H1 (cell line): Measurements from ENCODE around the gene FOXO6. TPM values are rescaled to one million over a fixed set of nuclear protein-coding genes. Genes with fewer than 3 reads are reported as not detected.
A peak's percentile ranks its signal among the peaks of the same experiment; 100 is the strongest.

ENCODE experiments used
- CTCF ChIA-PET: fragments of 300-600 bp; sonication (Branson Sonifier 250); formaldehyde crosslinking; loops from one replicate; lab custom pipeline; 2021; ENCODE audit not compliant: partially characterized antibody; lab: Charles Lee
- POLR2A ChIA-PET: fragments of 300-600 bp; sonication (Branson Sonifier 250); formaldehyde crosslinking; loops from one replicate; lab custom pipeline; 2021; ENCODE audit warnings: inconsistent platforms; ENCODE audit not compliant: partially characterized antibody; lab: Charles Lee
- DNase-seq, 2 experiments: peaks; one replicate each; pipeline versions ENCODE4 v3.0.0 to v3.0.0-alpha.2; 2010 to 2022; ENCODE audit warnings: low spot score in 2 of 2, low read depth in 1 of 2, mixed read lengths in 1 of 2
- FAIRE-seq: peaks from 2 replicates; lab custom pipeline; 2011; peaks lifted over from hg19 to GRCh38; lab: Jason Lieb, UNC
- H2AFZ ChIP-seq: 2 replicates; pipeline ENCODE4 v1.8.1; 2012; ENCODE audit warnings: low read length, inconsistent platforms
- H2AK5ac ChIP-seq: 2 replicates; pipeline ENCODE4 v1.6.1; 2013; ENCODE audit warnings: low read depth, low read length
- H2BK120ac ChIP-seq: replicated peaks from 2 replicates; pipeline ENCODE3; 2013; ENCODE audit warnings: low read depth, low read length, inconsistent platforms
- H2BK12ac ChIP-seq: 2 replicates; pipeline ENCODE4 v1.6.1; 2013; ENCODE audit warnings: low read depth, low read length
- H2BK15ac ChIP-seq: 2 replicates; pipeline ENCODE4 v1.6.1; 2013; ENCODE audit warnings: low read length
- H2BK20ac ChIP-seq: 2 replicates; pipeline ENCODE4 v1.6.1; 2013; ENCODE audit warnings: low read length
- H2BK5ac ChIP-seq: 2 replicates; pipeline ENCODE4 v1.6.1; 2013; ENCODE audit warnings: low read depth, low read length
- H3K14ac ChIP-seq: 2 replicates; pipeline ENCODE4 v1.6.1; 2013; ENCODE audit warnings: inconsistent platforms; ENCODE audit not compliant: insufficient read length
- H3K18ac ChIP-seq: 2 replicates; pipeline ENCODE4 v1.6.1; 2013; ENCODE audit warnings: low read length; ENCODE audit errors: extremely low read depth
- H3K23ac ChIP-seq: 2 replicates; pipeline ENCODE4 v1.6.1; 2013; ENCODE audit warnings: inconsistent platforms; ENCODE audit not compliant: insufficient read length
- H3K23me2 ChIP-seq: 2 replicates; pipeline ENCODE4 v1.6.1; 2013; ENCODE audit warnings: low read depth, low read length
- H3K27ac ChIP-seq: 2 replicates; pipeline ENCODE4 v1.6.1; 2011; ENCODE audit warnings: low read depth, low read length, inconsistent platforms
- H3K27me3 ChIP-seq, 4 experiments: replicated peaks in 1 of 4; 1 replicate in 1 of 4; 2 replicates in 3 of 4; pipeline versions ENCODE4 v1.6.1 to v1.8.1; 2011 to 2013; ENCODE audit warnings: low read length in 3 of 4, mild to moderate bottlenecking in 3 of 4, inconsistent platforms in 2 of 4, mixed read lengths in 2 of 4, moderate library complexity in 1 of 4; ENCODE audit not compliant: control insufficient read depth in 3 of 4, insufficient read depth in 3 of 4; ENCODE audit errors: extremely low read depth in 1 of 4
- H3K36me3 ChIP-seq, 4 experiments: 2 replicates each; pipeline versions ENCODE4 v1.6.1 to v1.8.1; 2011 to 2013; ENCODE audit warnings: mild to moderate bottlenecking in 4 of 4, low read length in 3 of 4, moderate library complexity in 2 of 4, control low read depth in 1 of 4, inconsistent platforms in 1 of 4; ENCODE audit not compliant: insufficient read depth in 4 of 4, control insufficient read depth in 2 of 4
- H3K4ac ChIP-seq: replicated peaks from 2 replicates; pipeline ENCODE3; 2013; ENCODE audit warnings: low read length, low read depth, mixed read lengths, inconsistent platforms; ENCODE audit not compliant: insufficient read length
- H3K4me1 ChIP-seq, 4 experiments: replicated peaks in 1 of 4; 1 replicate in 1 of 4; 2 replicates in 3 of 4; pipeline versions ENCODE4 v1.6.1 to v1.8.1; 2011 to 2013; ENCODE audit warnings: low read length in 3 of 4, inconsistent platforms in 2 of 4, mixed read lengths in 1 of 4; ENCODE audit not compliant: insufficient read depth in 4 of 4, control insufficient read depth in 3 of 4
- H3K4me2 ChIP-seq, 2 experiments: 2 replicates each; pipeline versions ENCODE4 v1.6.1 to v1.8.1; 2011 to 2013; ENCODE audit warnings: low read depth in 2 of 2, low read length in 2 of 2, control low read depth in 1 of 2, inconsistent platforms in 1 of 2, mild to moderate bottlenecking in 1 of 2; ENCODE audit not compliant: insufficient read depth in 1 of 2
- H3K4me3 ChIP-seq, 4 experiments: fragments of 200-600, 300-600 bp in 1 of 4; sonication (generic), shearing (Covaris generic), sonication (Bioruptor Twin) in 1 of 4; 2 replicates each; pipeline versions ENCODE4 v1.5.1 to v1.8.1; 2011 to 2016; ENCODE audit warnings: low read length in 4 of 4, low read depth in 3 of 4, control low read depth in 2 of 4, inconsistent platforms in 2 of 4, mild to moderate bottlenecking in 2 of 4, mixed read lengths in 1 of 4, moderate library complexity in 1 of 4; ENCODE audit not compliant: insufficient read depth in 2 of 4; ENCODE audit errors: extremely low read depth in 1 of 4
- H3K56ac ChIP-seq: replicated peaks from 2 replicates; pipeline ENCODE3; 2013; ENCODE audit warnings: low read depth, mild to moderate bottlenecking, mixed read lengths, low read length, inconsistent platforms; ENCODE audit not compliant: insufficient read length
- H3K79me1 ChIP-seq: 2 replicates; pipeline ENCODE4 v1.6.1; 2013; ENCODE audit warnings: low read depth, low read length, control low read depth
- H3K79me2 ChIP-seq, 2 experiments: 2 replicates each; pipeline versions ENCODE4 v1.6.1 to v1.8.1; 2012 to 2013; ENCODE audit warnings: low read length in 2 of 2, mild to moderate bottlenecking in 2 of 2, inconsistent platforms in 1 of 2; ENCODE audit not compliant: insufficient read depth in 2 of 2, control insufficient read depth in 1 of 2
- H3K9ac ChIP-seq, 4 experiments: replicated peaks in 1 of 4; 1 replicate in 1 of 4; 2 replicates in 3 of 4; pipeline versions ENCODE4 v1.6.1 to v1.8.1; 2011 to 2013; ENCODE audit warnings: low read depth in 3 of 4, low read length in 3 of 4, control low read depth in 2 of 4, mild to moderate bottlenecking in 2 of 4, moderate library complexity in 2 of 4, inconsistent platforms in 1 of 4; ENCODE audit errors: extremely low read depth in 1 of 4
- H3K9me3 ChIP-seq, 2 experiments: 2 replicates each; pipeline versions ENCODE4 v1.6.1 to v1.8.1; 2012 to 2013; ENCODE audit warnings: mild to moderate bottlenecking in 2 of 2, moderate library complexity in 2 of 2, control low read depth in 1 of 2, inconsistent platforms in 1 of 2, low read depth in 1 of 2, low read length in 1 of 2, mixed read lengths in 1 of 2; ENCODE audit not compliant: insufficient read depth in 2 of 2
- H4K20me1 ChIP-seq, 2 experiments: replicated peaks in 1 of 2; 2 replicates each; pipeline versions ENCODE3 to v1.8.1; 2011 to 2013; ENCODE audit warnings: inconsistent platforms in 2 of 2, low read length in 2 of 2, mild to moderate bottlenecking in 1 of 2; ENCODE audit not compliant: insufficient read depth in 2 of 2, control insufficient read depth in 1 of 2
- H4K5ac ChIP-seq: 2 replicates; pipeline ENCODE4 v1.6.1; 2013; ENCODE audit warnings: low read length, low read depth, mixed read lengths, inconsistent platforms; ENCODE audit not compliant: insufficient read length
- H4K8ac ChIP-seq: 2 replicates; pipeline ENCODE4 v1.8.0; 2013; ENCODE audit warnings: mild to moderate bottlenecking, moderate library complexity, low read length, inconsistent platforms; ENCODE audit not compliant: insufficient read depth; ENCODE audit errors: extremely low read depth
- H4K91ac ChIP-seq: replicated peaks from 2 replicates; pipeline ENCODE3; 2013; ENCODE audit warnings: low read length, mixed read lengths, inconsistent platforms; ENCODE audit not compliant: insufficient read length
- CTBP2 ChIP-seq: IDR thresholded peaks from 2 replicates; pipeline ENCODE4 v1.7.0; 2011; ENCODE audit warnings: borderline replicate concordance, mild to moderate bottlenecking, moderate library complexity, mixed read lengths, low read length; ENCODE audit not compliant: insufficient read depth, insufficient read length
- KDM4A ChIP-seq: IDR thresholded peaks from one replicate; pipeline ENCODE4 v1.7.1; 2012; ENCODE audit warnings: low read depth, mild to moderate bottlenecking, moderate library complexity, low read length, inconsistent platforms; ENCODE audit not compliant: severe bottlenecking
- SIN3A ChIP-seq, 2 experiments: IDR thresholded peaks in 1 of 2; conservative IDR thresholded peaks in 1 of 2; 2 replicates each; pipeline ENCODE4 v1.6.1; 2011 to 2012; ENCODE audit warnings: low read length in 2 of 2, improper control_type of control experiment in 1 of 2, low read depth in 1 of 2, mild to moderate bottlenecking in 1 of 2
- YY1 ChIP-seq: IDR thresholded peaks from 2 replicates; pipeline ENCODE4 v1.6.1; 2011; ENCODE audit warnings: low read depth, mild to moderate bottlenecking, low read length
- ZNF274 ChIP-seq: IDR thresholded peaks from 2 replicates; pipeline ENCODE4 v1.7.0; 2012; ENCODE audit warnings: low read length, borderline replicate concordance; ENCODE audit errors: extremely low read depth
- WGBS, 2 experiments: shearing (Covaris generic) in 1 of 2; methylation state at CpG; one replicate each; pipeline versions ENCODE4 v1.1.6 to v1.1.7; 2013 to 2015; ENCODE audit warnings: low lambda C conversion rate in 2 of 2, mixed read lengths in 2 of 2, inconsistent platforms in 1 of 2, low coverage in 1 of 2, missing lambda C conversion rate in 1 of 2; ENCODE audit not compliant: insufficient replicate concordance in 2 of 2, insufficient coverage in 1 of 2, insufficient read length in 1 of 2; ENCODE audit errors: extremely low coverage in 1 of 2, missing lambda C conversion rate in 1 of 2; 5-methylcytosine and 5-hydroxymethylcytosine counted together
- polyA plus RNA-seq, 7 experiments: library from polyadenylated mRNA; depleted of rRNA in 3 of 7; stranded (reverse) in 5 of 7; unstranded in 2 of 7; fragments of >200 nt in 5 of 7; fragments of 200-250 nt in 2 of 7; gene quantifications; 1 replicate in 5 of 7; 2 replicates in 1 of 7; 4 replicates in 1 of 7; pipeline versions ENCODE4 v1.2.1 to v1.2.3, GENCODE V29; 2011 to 2013; ENCODE audit warnings: missing spikeins in 2 of 7, mixed read lengths in 2 of 7
- total RNA-seq: library from RNA; stranded (reverse); fragmentation: NEBNext Ultra II Directional; extraction: Animal tissue kit (Norgen Biotek cat#: 25700); gene quantifications from 2 replicates; pipeline ENCODE4 v1.2.1, GENCODE V29; 2021

FOXO6 gene
- total and polyA plus RNA-seq, 2 of the 8 experiments (the other 6 are each of a cell fraction or from before 2014, with no cell fraction given) = 0.59 to 3.0 TPM

DNA sequence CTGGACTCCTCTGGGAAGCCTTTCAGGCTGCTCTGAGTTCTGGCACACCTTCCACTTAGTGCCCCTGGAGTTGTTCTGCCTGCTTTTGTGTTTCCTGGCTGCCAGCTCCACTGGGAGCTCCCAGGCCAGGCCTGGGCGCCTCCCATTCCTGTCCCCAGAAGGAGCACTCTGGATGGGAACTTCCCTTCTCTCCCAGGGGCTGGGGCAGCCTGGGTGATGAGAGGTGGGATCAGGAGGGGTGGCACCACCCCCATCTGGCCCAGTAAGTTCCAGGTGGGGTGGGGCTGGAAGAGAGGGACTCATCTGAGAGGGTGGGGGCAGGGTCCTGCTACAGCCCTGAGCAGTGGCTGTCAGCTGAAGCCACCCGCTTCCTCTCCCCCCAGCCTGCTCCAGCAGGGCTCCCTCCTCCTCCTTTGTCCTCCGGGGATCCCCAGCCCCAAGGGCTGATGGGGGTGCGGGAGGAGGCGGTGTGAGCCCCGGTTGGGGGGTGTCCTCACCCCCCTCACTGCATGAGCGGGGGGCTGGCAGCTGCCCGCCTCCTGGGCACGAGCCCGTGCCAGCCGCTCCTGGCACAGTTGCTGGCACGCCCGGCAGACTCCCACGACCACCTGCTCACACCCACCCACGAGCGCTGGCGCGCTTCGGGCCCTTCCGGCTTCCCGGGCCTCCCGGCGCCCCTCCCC lies 4.7 kb downstream of the FOXO6 start:
- FAIRE-seq = no peak
- peak overlapping the region; percentile 74; the same call in 1 of the 2 replicates for H2BK15ac ChIP-seq
- DNase-seq = no peak
- 0 out of 2 replicates have a peak overlapping the region, but pooled peaks have one; percentile 61 for H2BK20ac ChIP-seq
- peaks cover 5 to 11% of the 10 kb centered on the region in 2 experiments for H4K20me1 ChIP-seq
- H2AK5ac ChIP-seq = 0 out of 2 replicates have a peak overlapping the region, but pooled peaks have one; percentile 59
- H4K91ac ChIP-seq = no peak overlapping the region
- H2BK5ac ChIP-seq = peak overlapping the region; percentile 71; the same call in 1 of the 2 replicates
- no peak overlapping the region for H3K14ac ChIP-seq
- no peak overlapping the region for H3K56ac ChIP-seq
- H3K23ac ChIP-seq = no peak overlapping the region
- peak overlapping the region; percentile 71 for H3K18ac ChIP-seq
- peaks cover 16% of the 10 kb centered on the region; the same call in 1 of the 2 replicates for H3K23me2 ChIP-seq
- no peak overlapping the region for H3K4ac ChIP-seq
- no peak overlapping the region for H2BK120ac ChIP-seq
- H4K5ac ChIP-seq = no peak overlapping the region
- H2BK12ac ChIP-seq = peak overlapping the region; percentile 60; the same call in 1 of the 2 replicates
- H3K79me2 ChIP-seq = no peaks in the 10 kb centered on the region
- WGBS, 2 experiments = 5% methylated on average over 2 of the region's 23 CpGs; no CpG with 5 or more reads in 1 of the 2 experiments
- H3K9me3 ChIP-seq = no peaks in the 10 kb centered on the region
- no peak for TF ChIP-seq YY1
- TF ChIP-seq CTBP2 = no peak
- peak in 1 of 2 experiments; percentile 46; a peak in 2 of 4 replicates for TF ChIP-seq SIN3A (conservative IDR thresholded peaks at IDR 0.05 in 1 of 2, IDR thresholded peaks at IDR 0.05 in 1 of 2; ENCODE audit: low read depth in 1 of 2, low read length in 2 of 2)
- TF ChIP-seq KDM4A = peak; percentile 44
- no peak for TF ChIP-seq ZNF274
- POLR2A ChIA-PET = interaction anchor here (1.5 to 2.6 kb wide), 2 partner anchors 16 to 37 kb away, joined by 4 to 10 read pairs; no protein-coding TSS in a partner anchor
- H3K4me1 ChIP-seq = peaks cover 10 to 54% (median 40%) of the 10 kb centered on the region in 4 experiments
- H3K36me3 ChIP-seq = no peaks in the 10 kb centered on the region
- H3K27ac ChIP-seq = no peak overlapping the region
- peaks cover 21 to 52% (median 37%) of the 10 kb centered on the region in 4 experiments for H3K27me3 ChIP-seq
- H3K9ac ChIP-seq = no peak overlapping the region
- no peaks in the 10 kb centered on the region for H3K79me1 ChIP-seq
- CTCF ChIA-PET = interaction anchor here (1.0 to 7.3 kb wide), 3 partner anchors 14 to 52 kb away, joined by 4 to 39 read pairs (median 4); no protein-coding TSS in a partner anchor
- H3K4me2 ChIP-seq = peak overlapping the region; percentile 78 to 87
- H4K8ac ChIP-seq = no peak overlapping the region
- H3K4me3 ChIP-seq = peak overlapping the region; percentile 30 to 70 (median 36)
- H2AFZ ChIP-seq = no peak overlapping the region
